ENCODE measurements around the gene PUS7.

DNA sequence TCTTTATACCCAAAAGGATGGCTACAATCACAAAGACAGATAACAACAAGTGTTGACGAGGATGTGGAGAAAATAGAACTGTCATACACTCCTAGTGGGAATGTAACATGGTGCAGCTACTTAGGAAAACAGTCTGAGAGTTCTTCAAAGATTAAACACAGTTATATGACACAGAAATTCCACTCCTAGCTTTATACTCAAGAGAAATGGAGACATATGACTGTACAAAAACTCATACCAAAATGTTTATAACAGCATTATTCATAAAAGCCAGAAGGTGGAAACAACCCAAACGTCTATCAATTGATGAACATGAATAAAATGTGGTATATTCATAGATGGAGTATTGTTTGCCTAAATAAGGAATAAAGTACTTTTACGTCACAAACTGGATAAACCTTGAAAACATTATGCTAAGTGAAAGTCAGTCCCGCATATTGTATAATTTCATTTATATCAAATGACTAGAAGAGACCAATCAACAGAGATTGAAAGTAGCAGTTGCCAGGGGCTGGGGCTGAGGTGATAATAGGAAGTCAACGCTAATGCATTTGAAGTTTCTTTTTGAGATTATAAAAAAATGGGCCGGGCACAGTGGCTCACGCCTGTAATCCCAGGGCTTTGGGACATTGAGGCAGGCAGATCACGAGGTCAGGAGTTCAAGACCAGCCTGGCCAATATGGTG, 71.8 kb downstream of the PUS7 start:
- TF ChIP-seq, protein P1, sequence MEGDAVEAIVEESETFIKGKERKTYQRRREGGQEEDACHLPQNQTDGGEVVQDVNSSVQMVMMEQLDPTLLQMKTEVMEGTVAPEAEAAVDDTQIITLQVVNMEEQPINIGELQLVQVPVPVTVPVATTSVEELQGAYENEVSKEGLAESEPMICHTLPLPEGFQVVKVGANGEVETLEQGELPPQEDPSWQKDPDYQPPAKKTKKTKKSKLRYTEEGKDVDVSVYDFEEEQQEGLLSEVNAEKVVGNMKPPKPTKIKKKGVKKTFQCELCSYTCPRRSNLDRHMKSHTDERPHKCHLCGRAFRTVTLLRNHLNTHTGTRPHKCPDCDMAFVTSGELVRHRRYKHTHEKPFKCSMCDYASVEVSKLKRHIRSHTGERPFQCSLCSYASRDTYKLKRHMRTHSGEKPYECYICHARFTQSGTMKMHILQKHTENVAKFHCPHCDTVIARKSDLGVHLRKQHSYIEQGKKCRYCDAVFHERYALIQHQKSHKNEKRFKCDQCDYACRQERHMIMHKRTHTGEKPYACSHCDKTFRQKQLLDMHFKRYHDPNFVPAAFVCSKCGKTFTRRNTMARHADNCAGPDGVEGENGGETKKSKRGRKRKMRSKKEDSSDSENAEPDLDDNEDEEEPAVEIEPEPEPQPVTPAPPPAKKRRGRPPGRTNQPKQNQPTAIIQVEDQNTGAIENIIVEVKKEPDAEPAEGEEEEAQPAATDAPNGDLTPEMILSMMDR (IDR thresholded peaks at IDR 0.05; ENCODE audit: extremely low read depth in 1 of 2, insufficient read depth in 1 of 2, low read depth in 1 of 2, low read length in 2 of 2), result no peak
- TF ChIP-seq POLR2A (IDR thresholded peaks at IDR 0.05; ENCODE audit: low read depth, low read length), result no peak
- TF ChIP-seq FOS (IDR thresholded peaks at IDR 0.05; ENCODE audit: borderline replicate concordance, insufficient read depth, low read length), result no peak
- TF ChIP-seq EZH2 (IDR thresholded peaks at IDR 0.05; ENCODE audit: borderline replicate concordance, low read depth, low read length, severe bottlenecking), result no peak
- TF ChIP-seq JUN (IDR thresholded peaks at IDR 0.05; ENCODE audit: borderline replicate concordance, insufficient read depth, insufficient read length, low read depth), result no peak

Data from endothelial cell of umbilical vein (primary cell).